Neural cell (in vitro differentiated cells): Measurements from ENCODE around the gene MBD6. TPM values are rescaled to one million over a fixed set of nuclear protein-coding genes. Genes with fewer than 3 reads are reported as not detected.
A peak's percentile ranks its signal among the peaks of the same experiment; 100 is the strongest.

Experiments used
- H2AFZ ChIP-seq: fragments of 200-600, 300-800 bp; sonication (generic), shearing (Covaris generic); 2 replicates; pipeline ENCODE4 v1.6.0; 2014; ENCODE audit warnings: low read depth, mild to moderate bottlenecking, antibody characterized with exemption, low read length, moderate library complexity
- H3F3A ChIP-seq: fragments of 200-600 bp; shearing (Covaris generic); 2 replicates; pipeline ENCODE4 v1.6.1; 2016; ENCODE audit warnings: mild to moderate bottlenecking, moderate library complexity, mixed read lengths, antibody characterized with exemption, low read length; ENCODE audit not compliant: insufficient read depth, poor library complexity, severe bottlenecking
- H3K27ac ChIP-seq: fragments of 200-600, 300-800 bp; sonication (generic), shearing (Covaris generic); 2 replicates; pipeline ENCODE4 v1.5.1; 2014; ENCODE audit warnings: mild to moderate bottlenecking, low read length, moderate library complexity
- H3K27me3 ChIP-seq: fragments of 300-800, 200-600 bp; sonication (generic), shearing (Covaris generic); 2 replicates; pipeline ENCODE4 v1.6.0; 2014; ENCODE audit warnings: mild to moderate bottlenecking, low read depth, low read length, moderate library complexity; ENCODE audit not compliant: insufficient read depth
- H3K36me3 ChIP-seq: fragments of 300-800, 200-600 bp; sonication (generic), shearing (Covaris generic); 2 replicates; pipeline ENCODE4 v1.5.1; 2014; ENCODE audit warnings: mild to moderate bottlenecking, antibody characterized with exemption, low read length, moderate library complexity; ENCODE audit not compliant: insufficient read depth
- H3K4me2 ChIP-seq: fragments of 300-800, 200-600 bp; sonication (generic), shearing (Covaris generic); 2 replicates; pipeline ENCODE4 v1.6.0; 2014; ENCODE audit warnings: mild to moderate bottlenecking, low read length
- H3K4me3 ChIP-seq: fragments of 300-800, 200-600 bp; sonication (generic), shearing (Covaris generic); 2 replicates; pipeline ENCODE4 v1.5.1; 2014; ENCODE audit warnings: mild to moderate bottlenecking, low read length, moderate library complexity
- H3K79me2 ChIP-seq: fragments of 200-600 bp; shearing (Covaris generic); replicated peaks from 2 replicates; pipeline ENCODE4 v1.6.0; 2014; ENCODE audit warnings: mild to moderate bottlenecking, low read length, moderate library complexity; ENCODE audit not compliant: insufficient read depth
- H3K9ac ChIP-seq: fragments of 300-800, 200-600 bp; sonication (generic), shearing (Covaris generic); 2 replicates; pipeline ENCODE4 v1.6.1; 2016; ENCODE audit warnings: mild to moderate bottlenecking, low read length, mixed read lengths
- H3K9me2 ChIP-seq: fragments of 200-600 bp; shearing (Covaris generic); 2 replicates; pipeline ENCODE4 v1.6.1; 2016; ENCODE audit warnings: mild to moderate bottlenecking, low read length, mixed read lengths; ENCODE audit not compliant: insufficient read depth
- H3K9me3 ChIP-seq: fragments of 200-600, 300-800 bp; sonication (generic), shearing (Covaris generic); 2 replicates; pipeline ENCODE4 v1.6.1; 2016; ENCODE audit warnings: mild to moderate bottlenecking, mixed run types, low read length, moderate library complexity, mixed read lengths
- H4K20me1 ChIP-seq: fragments of 200-600 bp; shearing (Covaris generic); 2 replicates; pipeline ENCODE4 v1.6.1; 2016; ENCODE audit warnings: mild to moderate bottlenecking, mixed run types; ENCODE audit not compliant: insufficient read depth
- CTCF ChIP-seq: fragments of 450-650 bp; IDR thresholded peaks from 2 replicates; pipeline ENCODE4 v1.5.1; 2014; ENCODE audit warnings: antibody characterized with exemption, mild to moderate bottlenecking, moderate library complexity; ENCODE audit not compliant: poor library complexity, severe bottlenecking
- EP300 ChIP-seq: fragments of 450-650 bp; conservative IDR thresholded peaks from 2 replicates; pipeline ENCODE4 v1.6.1; 2014; ENCODE audit warnings: antibody characterized with exemption, mild to moderate bottlenecking, moderate library complexity; ENCODE audit not compliant: poor library complexity, severe bottlenecking
- EZH2 ChIP-seq: fragments of 200-600, 300-800 bp; shearing (Covaris generic), sonication (generic); IDR thresholded peaks from 2 replicates; pipeline ENCODE4 v1.6.1; 2014; ENCODE audit warnings: antibody characterized with exemption, low read length, borderline replicate concordance, mild to moderate bottlenecking; ENCODE audit not compliant: insufficient read depth, poor library complexity, severe bottlenecking
- MXI1 ChIP-seq: fragments of 450-650 bp; conservative IDR thresholded peaks from 2 replicates; pipeline ENCODE4 v1.6.1; 2014; ENCODE audit warnings: antibody characterized with exemption, mild to moderate bottlenecking; ENCODE audit not compliant: poor library complexity, severe bottlenecking
- POLR2AphosphoS5 ChIP-seq: IDR thresholded peaks from 2 replicates; pipeline ENCODE4 v1.6.1; 2012
- RAD21 ChIP-seq: fragments of 450-650 bp; conservative IDR thresholded peaks from 2 replicates; pipeline ENCODE4 v1.6.1; 2014; ENCODE audit warnings: antibody characterized with exemption, mild to moderate bottlenecking, moderate library complexity
- REST ChIP-seq: IDR thresholded peaks from 2 replicates; pipeline ENCODE4 v1.6.1; 2012; ENCODE audit warnings: borderline replicate concordance
- SMC3 ChIP-seq: fragments of 450-650 bp; conservative IDR thresholded peaks from 2 replicates; pipeline ENCODE4 v1.6.1; 2014; ENCODE audit warnings: antibody characterized with exemption, mild to moderate bottlenecking, moderate library complexity; ENCODE audit not compliant: poor library complexity
- TAF1 ChIP-seq: IDR thresholded peaks from 2 replicates; pipeline ENCODE4 v1.6.1; 2012; ENCODE audit warnings: low read depth
- polyA plus RNA-seq: library from polyadenylated mRNA; depleted of rRNA; stranded (reverse); fragments of >200 nt; gene quantifications from 2 replicates; pipeline ENCODE4 v1.2.3, GENCODE V29; 2014

Gene MBD6
- polyA plus RNA-seq, 1 donor from 2014 or later, result 2.1 TPM

GRCh38 chr12:57474862-57475261 is 47.8 kb upstream of the MBD6 start:
- Histone ChIP-seq H3K9me2 (no peaks in the 10 kb centered on the region), H3K9ac (peak overlapping the region; percentile 5), H3K4me3 (peak overlapping the region; percentile 61), H3F3A (no peaks in the 10 kb centered on the region), H3K36me3 (no peaks in the 10 kb centered on the region), H3K27ac (no peak overlapping the region), H2AFZ (no peak overlapping the region), H3K27me3 (peaks cover 91% of the 10 kb centered on the region), H3K9me3 (no peaks in the 10 kb centered on the region), H3K4me2 (no peak overlapping the region), H3K79me2 (no peaks in the 10 kb centered on the region), H4K20me1 (no peaks in the 10 kb centered on the region)
- TF ChIP-seq CTCF (no peak), TAF1 (no peak), EP300 (no peak), RAD21 (no peak), POLR2AphosphoS5 (no peak), REST (no peak), SMC3 (no peak), EZH2 (no peak), MXI1 (no peak)

- Histone ChIP-seq H3K4me2 (no peak overlapping the region), H3F3A (no peaks in the 10 kb centered on the region), H3K79me2 (no peaks in the 10 kb centered on the region), H4K20me1 (no peaks in the 10 kb centered on the region), H3K9me3 (no peaks in the 10 kb centered on the region), H2AFZ (no peak overlapping the region), H3K9ac (peak overlapping the region; percentile 5), H3K36me3 (no peaks in the 10 kb centered on the region), H3K9me2 (no peaks in the 10 kb centered on the region), H3K4me3 (peak overlapping the region; percentile 61), H3K27me3 (peaks cover 93% of the 10 kb centered on the region), H3K27ac (no peak overlapping the region)
- TF ChIP-seq RAD21 (no peak), EZH2 (peak; percentile 93), POLR2AphosphoS5 (no peak)
These were observed 47.1 kb upstream of the MBD6 start for GRCh38 chr12:57475271-57476161.
